HG03025 (cell line): Measurements from ENCODE around the gene SLC2A11.
"Not testable (repeated sequence)": the region's sequence is repeated elsewhere in the genome, so short reads cannot be mapped to it uniquely, and the experiment has no call there.

ENCODE experiments used
- ATAC-seq: cut with Tn5 transposase; IDR thresholded peaks from one replicate; pipeline ENCODE4 v1.9.1; 2021; ENCODE audit warnings: mild to moderate bottlenecking, moderate library complexity; ENCODE audit not compliant: unreplicated experiment, low FRiP score

Gene SLC2A11

DNA sequence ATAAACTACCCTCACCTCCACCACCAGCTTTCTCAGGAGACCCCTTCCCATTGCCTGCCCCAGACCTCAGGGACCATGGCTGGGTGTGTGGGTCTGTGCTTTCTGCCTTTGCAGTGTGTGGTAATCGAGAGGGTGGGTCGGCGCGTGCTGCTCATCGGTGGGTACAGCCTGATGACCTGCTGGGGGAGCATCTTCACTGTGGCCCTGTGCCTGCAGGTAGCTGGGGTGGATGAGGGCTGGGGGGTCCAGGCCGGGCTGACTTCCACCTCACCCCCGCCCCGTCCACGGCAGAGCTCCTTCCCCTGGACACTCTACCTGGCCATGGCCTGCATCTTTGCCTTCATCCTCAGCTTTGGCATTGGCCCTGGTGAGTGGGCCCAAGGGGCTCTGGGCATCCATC is 26.0 kb downstream of the SLC2A11 start:
- ATAC-seq, result no peak

DNA sequence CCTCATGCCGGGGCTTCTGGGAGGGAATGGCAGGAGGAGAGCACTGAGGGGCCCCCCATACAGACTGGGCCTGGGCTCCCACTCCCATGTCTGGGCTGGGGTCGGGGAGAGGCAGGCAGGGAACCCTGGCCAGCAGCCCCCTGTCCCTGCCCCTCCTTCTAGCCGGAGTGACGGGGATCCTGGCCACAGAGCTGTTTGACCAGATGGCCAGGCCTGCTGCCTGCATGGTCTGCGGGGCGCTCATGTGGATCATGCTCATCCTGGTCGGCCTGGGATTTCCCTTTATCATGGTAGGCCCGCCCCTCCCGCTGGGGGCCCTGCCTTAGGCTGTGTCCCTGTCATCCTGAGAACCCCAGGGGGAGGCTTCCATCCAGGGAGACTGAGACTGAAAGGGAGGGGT is 26.5 kb downstream of the SLC2A11 start:
- no peak for ATAC-seq

DNA sequence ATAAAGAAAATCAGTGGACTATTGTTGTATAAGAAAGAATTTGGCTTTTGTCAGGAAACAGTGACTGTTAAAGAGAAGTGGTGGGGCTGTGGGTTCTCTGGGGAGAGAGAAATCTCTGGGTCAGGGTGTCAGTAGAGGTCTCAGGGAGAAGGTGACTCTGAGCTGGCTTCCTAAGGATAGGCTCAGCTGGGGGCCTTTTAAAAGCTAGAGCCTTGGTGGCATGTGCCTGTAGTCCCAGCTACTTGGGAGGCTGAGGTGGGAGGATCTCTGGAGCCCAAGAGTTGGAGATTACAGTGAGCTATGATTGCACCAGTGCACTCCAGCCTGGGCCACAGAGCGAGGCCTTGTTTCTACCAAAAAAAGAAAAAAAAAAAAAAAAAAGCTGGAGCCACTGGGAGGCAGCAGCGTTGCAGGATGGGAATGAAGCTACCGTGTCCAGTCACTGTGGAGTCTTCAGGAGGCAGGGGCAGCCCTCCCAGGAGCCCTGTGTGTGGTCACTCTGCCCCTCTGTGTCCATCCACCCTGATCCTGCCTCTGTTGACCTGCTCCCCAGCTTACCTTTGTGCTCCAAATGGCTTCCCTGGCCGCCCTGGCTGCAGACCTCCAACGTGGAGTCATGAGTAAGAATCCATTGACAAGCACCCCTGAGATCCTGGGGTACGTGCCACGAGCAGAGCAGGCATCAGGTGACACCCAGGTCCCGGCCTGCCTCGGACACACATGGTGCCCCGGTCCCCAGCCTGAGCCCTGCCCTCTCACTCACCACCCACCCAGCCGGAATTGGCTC is 31.1 kb downstream of the SLC2A11 start:
- no peak for ATAC-seq

GRCh38 chr22:23889620-23890019 is 31.9 kb downstream of the SLC2A11 start:
- ATAC-seq, result no peak

DNA sequence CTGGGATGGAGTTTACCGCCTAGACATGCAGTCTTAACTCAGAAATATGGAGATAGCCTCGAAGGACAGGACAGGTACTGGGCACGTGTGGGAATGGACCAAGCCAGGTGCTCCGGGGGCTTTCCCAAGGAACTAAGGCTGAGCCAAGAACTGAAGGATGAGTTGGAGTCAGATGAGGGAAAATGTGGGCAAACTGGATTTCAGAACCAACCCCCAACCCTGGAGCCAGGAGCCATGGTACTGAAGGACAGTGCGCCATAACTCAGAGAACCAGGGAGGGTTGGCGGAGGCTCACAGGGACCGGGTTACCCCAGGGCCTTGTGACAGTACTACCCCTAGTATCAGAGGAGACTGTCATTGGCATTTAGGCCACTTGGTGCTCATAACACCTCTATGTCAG is 34.1 kb downstream of the SLC2A11 start:
- ATAC-seq, result no peak

DNA sequence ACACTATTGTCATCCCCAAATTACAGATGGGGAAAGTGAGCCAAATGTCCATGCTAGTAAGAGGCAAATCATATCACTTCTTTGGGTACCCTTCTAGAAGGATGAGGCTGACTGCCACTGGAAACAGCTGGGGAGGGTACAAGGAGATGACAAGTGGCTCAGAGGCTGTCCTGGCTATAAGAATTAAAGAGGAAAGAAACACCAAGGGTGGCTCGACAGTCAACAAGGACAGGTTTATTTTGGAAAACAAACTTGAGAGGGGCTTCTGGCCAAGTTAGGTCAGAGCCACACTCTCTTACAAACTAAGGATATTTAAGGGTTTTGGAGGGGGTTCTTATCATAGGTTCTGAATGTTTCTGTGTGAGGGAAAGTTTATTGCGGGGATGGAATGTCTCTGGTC is 34.5 kb downstream of the SLC2A11 start:
- ATAC-seq, result no peak

- no peak for ATAC-seq
Measured at GRCh38 chr22:23892706-23893105, 35.0 kb downstream of the SLC2A11 start.

DNA sequence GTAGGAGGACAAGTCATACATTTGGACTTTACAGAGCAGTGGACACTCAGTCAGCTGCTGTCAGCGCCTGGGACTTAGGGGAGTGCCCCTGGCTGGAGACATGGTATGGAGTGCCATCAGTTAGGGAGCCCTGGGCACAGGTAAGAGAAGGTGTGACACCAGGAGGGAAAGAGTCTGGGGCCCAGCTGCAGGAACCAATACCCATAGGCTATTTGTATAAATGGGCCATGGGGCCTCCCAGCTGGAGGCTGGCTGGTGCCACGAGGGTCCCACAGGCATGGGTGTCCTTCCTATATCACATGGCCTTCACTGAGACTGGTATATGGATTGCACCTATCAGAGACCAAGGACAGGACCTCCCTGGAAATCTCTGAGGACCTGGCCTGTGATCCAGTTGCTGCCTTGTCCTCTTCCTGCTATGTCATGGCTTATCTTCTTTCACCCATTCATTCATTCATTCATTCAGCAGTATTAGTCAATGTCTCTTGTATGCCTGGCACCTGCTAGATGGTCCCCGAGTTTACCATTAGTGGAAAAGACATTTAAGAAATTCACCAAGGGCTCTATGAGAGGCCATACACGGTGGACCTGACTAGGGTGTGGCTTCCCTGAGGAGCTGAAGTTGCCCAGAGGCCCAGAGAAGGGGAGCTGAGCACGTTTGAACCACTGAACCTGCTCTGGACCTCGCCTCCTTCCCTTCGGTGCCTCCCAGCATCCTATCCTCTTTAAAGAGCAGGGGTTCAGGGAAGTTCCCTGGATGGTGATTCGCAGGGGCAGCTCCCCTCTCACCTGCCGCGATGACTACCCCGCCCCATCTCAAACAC is 35.7 kb downstream of the SLC2A11 start:
- ATAC-seq, result no peak

- ATAC-seq, result peak; percentile 73
Measured at GRCh38 chr22:23893945-23894709, 36.5 kb downstream of the SLC2A11 start, which contains the start of gene MIF. TSS of gene MIF (plus strand) at chr22:23894383. CDS start at chr22:23894475, 92 bp downstream.

DNA sequence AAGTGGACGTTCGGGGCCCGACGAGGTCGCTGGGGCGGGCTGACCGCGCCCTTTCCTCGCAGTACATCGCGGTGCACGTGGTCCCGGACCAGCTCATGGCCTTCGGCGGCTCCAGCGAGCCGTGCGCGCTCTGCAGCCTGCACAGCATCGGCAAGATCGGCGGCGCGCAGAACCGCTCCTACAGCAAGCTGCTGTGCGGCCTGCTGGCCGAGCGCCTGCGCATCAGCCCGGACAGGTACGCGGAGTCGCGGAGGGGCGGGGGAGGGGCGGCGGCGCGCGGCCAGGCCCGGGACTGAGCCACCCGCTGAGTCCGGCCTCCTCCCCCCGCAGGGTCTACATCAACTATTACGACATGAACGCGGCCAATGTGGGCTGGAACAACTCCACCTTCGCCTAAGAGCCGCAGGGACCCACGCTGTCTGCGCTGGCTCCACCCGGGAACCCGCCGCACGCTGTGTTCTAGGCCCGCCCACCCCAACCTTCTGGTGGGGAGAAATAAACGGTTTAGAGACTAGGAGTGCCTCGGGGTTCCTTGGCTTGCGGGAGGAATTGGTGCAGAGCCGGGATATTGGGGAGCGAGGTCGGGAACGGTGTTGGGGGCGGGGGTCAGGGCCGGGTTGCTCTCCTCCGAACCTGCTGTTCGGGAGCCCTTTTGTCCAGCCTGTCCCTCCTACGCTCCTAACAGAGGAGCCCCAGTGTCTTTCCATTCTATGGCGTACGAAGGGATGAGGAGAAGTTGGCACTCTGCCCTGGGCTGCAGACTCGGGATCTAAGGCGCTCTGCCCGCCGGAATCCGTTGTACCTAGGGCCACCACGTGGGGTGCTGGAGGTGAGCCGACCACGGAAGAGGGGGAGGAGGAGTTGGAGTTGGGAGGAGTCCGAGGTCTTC is 37.3 kb downstream of the SLC2A11 start:
- ATAC-seq, result peak; percentile 30

GRCh38 chr22:23895599-23896144 is 38.0 kb downstream of the SLC2A11 start:
- no peak for ATAC-seq

GRCh38 chr22:23896166-23896522 is 38.5 kb downstream of the SLC2A11 start:
- no peak for ATAC-seq

DNA sequence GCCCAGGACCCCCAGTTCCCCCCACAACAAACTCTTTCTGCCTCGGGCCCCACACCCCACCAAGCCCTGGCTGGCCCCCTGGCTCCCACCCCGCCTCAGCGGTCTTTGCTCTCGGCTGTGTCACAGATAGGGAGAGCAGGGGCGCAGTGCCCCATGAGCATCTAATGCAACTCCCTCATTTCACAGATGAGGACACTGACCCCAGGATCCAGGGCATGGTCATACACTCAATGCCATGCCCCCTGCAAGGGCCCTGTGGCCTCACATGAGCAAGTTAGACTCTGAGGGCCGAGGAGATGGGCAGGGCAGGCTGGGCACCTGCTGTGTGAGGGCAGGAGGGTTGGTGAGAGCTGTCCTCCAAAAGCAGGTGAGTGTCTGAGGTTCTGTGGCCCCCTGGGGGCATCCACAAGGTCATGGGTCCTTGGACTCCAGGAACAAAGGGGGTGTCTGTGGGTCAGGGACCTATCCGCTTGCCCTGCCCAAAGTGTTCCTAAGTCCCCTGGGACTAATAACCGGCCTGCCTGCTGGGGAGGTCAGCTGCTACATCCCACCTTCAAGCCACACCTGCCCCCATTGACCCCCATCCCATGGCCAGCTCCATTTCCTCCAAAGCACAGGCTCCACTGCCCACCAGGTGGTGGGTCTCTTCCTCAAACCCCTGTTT is 39.0 kb downstream of the SLC2A11 start:
- no peak for ATAC-seq

- ATAC-seq, result no peak
Measured at GRCh38 chr22:23897320-23897719, 39.6 kb downstream of the SLC2A11 start.

DNA sequence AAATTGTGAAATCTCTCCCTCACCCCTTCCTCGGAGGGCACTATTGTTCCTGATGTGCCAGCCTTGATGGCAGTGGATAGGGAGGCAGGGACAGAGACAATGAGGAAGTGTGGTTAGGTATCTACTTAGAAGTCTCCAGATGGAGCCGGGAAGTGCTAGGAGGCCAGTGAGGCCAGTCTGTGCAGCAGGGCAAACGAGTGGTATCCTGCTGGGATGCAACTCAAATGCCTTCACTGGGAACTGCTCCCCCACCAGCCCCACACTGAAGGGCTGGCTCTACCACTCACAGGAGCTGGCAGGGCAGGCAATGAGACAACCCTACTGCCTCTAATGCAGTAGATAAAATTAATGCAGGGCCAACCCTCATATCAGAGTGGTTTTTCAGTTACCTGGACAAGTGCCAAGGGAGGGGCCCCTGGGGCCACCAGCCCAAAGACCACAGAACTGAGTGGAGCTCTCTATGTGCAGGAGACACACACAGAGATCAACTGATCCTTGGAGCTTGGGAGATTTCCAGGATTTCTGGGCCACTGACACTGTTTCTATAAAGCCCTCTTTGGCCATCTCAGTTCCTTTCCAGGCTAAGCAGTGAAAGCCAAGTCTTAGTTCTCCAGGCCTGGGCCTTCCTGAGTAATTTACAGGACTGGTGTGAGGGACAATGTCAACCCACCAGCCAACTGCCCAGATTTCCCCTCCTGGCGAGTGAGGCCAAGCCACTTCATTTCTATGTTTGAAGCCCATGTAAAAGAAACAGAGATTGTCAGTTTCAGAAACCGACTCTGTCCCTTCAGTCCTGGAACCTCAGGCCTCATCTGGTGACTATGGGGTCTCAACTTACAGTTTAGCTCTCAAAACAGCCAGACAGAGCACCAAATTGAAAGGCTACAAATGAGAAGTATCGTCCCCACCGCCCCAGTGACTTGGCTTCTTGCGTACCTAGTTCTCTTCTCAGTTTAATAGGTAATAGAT is 40.6 kb downstream of the SLC2A11 start:
- no peak for ATAC-seq

GRCh38 chr22:23899042-23899745 is 41.5 kb downstream of the SLC2A11 start:
- ATAC-seq, result no peak

DNA sequence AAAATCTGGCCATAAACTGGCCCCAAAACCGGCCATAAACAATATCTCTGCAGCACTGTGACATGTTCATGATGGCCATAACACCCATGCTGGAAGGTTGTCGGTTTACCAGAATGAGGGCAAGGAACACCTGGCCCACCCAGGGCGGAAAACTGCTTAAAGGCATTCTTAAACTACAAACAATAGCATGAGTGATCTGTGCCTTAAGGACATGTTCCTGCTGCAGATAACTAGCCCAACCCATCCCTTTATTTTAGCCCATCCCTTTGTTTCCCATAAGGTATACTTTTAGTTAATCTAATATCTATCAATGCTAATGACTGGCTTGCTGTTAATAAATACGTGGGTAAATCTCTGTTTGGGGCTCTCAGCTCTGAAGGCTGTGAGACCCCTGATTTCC is 42.6 kb downstream of the SLC2A11 start:
- not testable (repeated sequence) for ATAC-seq
